ENCODE measurements around the gene PAK1. TPM values are rescaled to one million over a fixed set of nuclear protein-coding genes. Genes with fewer than 3 reads are reported as not detected.

Gene PAK1
- total and polyA plus RNA-seq, 10 of the 15 experiments (the other 5 are each of a cell fraction or from before 2014, with no cell fraction given), result 43.8 to 321 (median 110) TPM

GRCh38 chr11:77425346-77425745 lies 48.5 kb downstream of the PAK1 start (continued):
- TF ChIP-seq CREM (IDR thresholded peaks at IDR 0.05; ENCODE audit: low read depth) (no peak), USF2 (IDR thresholded peaks at IDR 0.05; ENCODE audit: borderline replicate concordance, low read depth, low read length) (no peak), CBX5 (IDR thresholded peaks at IDR 0.05; ENCODE audit: low read depth) (no peak), BCL11A (IDR thresholded peaks at IDR 0.05; ENCODE audit: low read depth, low read length) (no peak), ZBTB33 (IDR thresholded peaks at IDR 0.05) (no peak), PAX5 (IDR thresholded peaks at IDR 0.05; ENCODE audit: borderline replicate concordance, low read depth, low read length) (no peak), CHD1 (IDR thresholded peaks at IDR 0.05; ENCODE audit: low read depth, low read length) (no peak), IKZF2 (IDR thresholded peaks at IDR 0.05) (no peak), TAF1 (IDR thresholded peaks at IDR 0.05; ENCODE audit: borderline replicate concordance, low read depth, low read length) (no peak), CHD2 (IDR thresholded peaks at IDR 0.05; ENCODE audit: borderline replicate concordance, low read depth, low read length) (no peak), POLR2A (IDR thresholded peaks at IDR 0.05; ENCODE audit: low read depth, low read length) (no peak), RAD21 (IDR thresholded peaks at IDR 0.05; ENCODE audit: insufficient read depth, low read depth, low read length) (no peak), CREB1 (IDR thresholded peaks at IDR 0.05; ENCODE audit: low read depth) (no peak), CBX3 (IDR thresholded peaks at IDR 0.05; ENCODE audit: borderline replicate concordance, low read depth) (no peak), SIN3A (IDR thresholded peaks at IDR 0.05; ENCODE audit: low read depth, low read length) (no peak), ASH2L (IDR thresholded peaks at IDR 0.05; ENCODE audit: borderline replicate concordance, low read depth) (no peak)
- TF ChIP-seq, protein P1, sequence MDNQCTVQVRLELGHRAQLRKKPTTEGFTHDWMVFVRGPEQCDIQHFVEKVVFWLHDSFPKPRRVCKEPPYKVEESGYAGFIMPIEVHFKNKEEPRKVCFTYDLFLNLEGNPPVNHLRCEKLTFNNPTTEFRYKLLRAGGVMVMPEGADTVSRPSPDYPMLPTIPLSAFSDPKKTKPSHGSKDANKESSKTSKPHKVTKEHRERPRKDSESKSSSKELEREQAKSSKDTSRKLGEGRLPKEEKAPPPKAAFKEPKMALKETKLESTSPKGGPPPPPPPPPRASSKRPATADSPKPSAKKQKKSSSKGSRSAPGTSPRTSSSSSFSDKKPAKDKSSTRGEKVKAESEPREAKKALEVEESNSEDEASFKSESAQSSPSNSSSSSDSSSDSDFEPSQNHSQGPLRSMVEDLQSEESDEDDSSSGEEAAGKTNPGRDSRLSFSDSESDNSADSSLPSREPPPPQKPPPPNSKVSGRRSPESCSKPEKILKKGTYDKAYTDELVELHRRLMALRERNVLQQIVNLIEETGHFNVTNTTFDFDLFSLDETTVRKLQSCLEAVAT (IDR thresholded peaks at IDR 0.05), result no peak

All from GM12878 (cell line).